NCI-H510A (cell line): ENCODE measurements around the gene VAMP2.
A peak's percentile ranks its signal among the peaks of the same experiment; 100 is the strongest.
"Not testable (repeated sequence)": the region's sequence is repeated elsewhere in the genome, so short reads cannot be mapped to it uniquely, and the experiment has no call there.

Experiments
- DNase-seq: peaks from one replicate; lab custom pipeline; 2025; lab: John Stamatoyannopoulos, UW

Gene VAMP2

GRCh38 chr17:8176197-8176940 is 13.6 kb upstream of the VAMP2 start, which contains the start of gene TMEM107:
TMEM107 (minus strand) TSS chr17:8176380; CDS start chr17:8176286, 94 bp downstream.
- DNase-seq, result peak; percentile 78

- DNase-seq, result no peak
Observed at GRCh38 chr17:8175795-8176196, 13.0 kb upstream of the VAMP2 start.

GRCh38 chr17:8173871-8174322 is 11.1 kb upstream of the VAMP2 start:
- peak; percentile 31 for DNase-seq

- DNase-seq, result peak; percentile 81
Observed at GRCh38 chr17:8173056-8173870, 10.5 kb upstream of the VAMP2 start.

- not testable (repeated sequence) for DNase-seq
Observed at GRCh38 chr17:8170186-8170585, 7.4 kb upstream of the VAMP2 start.

GRCh38 chr17:8167526-8167925 is 4.8 kb upstream of the VAMP2 start:
- DNase-seq, result no peak

GRCh38 chr17:8166731-8167130 is 4.0 kb upstream of the VAMP2 start:
- DNase-seq, result no peak

- no peak for DNase-seq
Observed at GRCh38 chr17:8164815-8165131, 2.0 kb upstream of the VAMP2 start.

GRCh38 chr17:8163978-8164814 is 1.4 kb upstream of the VAMP2 start:
- DNase-seq, result peak; percentile 36

- no peak for DNase-seq
Observed at GRCh38 chr17:8162997-8163977, 539 bp upstream of the VAMP2 start.

GRCh38 chr17:8161289-8162232 is 1.2 kb downstream of the VAMP2 start:
- DNase-seq, result no peak

- DNase-seq, result no peak
Observed at GRCh38 chr17:8160741-8161221, 2.0 kb downstream of the VAMP2 start.

GRCh38 chr17:8160224-8160577 is 2.5 kb downstream of the VAMP2 start:
- no peak for DNase-seq

- DNase-seq, result no peak
Observed at GRCh38 chr17:8159459-8160223, 3.1 kb downstream of the VAMP2 start.

- no peak for DNase-seq
Observed at GRCh38 chr17:8159032-8159400, 3.7 kb downstream of the VAMP2 start.

- peak; percentile 46 for DNase-seq
Observed at GRCh38 chr17:8158267-8159031, 4.3 kb downstream of the VAMP2 start.

GRCh38 chr17:8156246-8156992 is 6.3 kb downstream of the VAMP2 start:
- peak; percentile 99 for DNase-seq

GRCh38 chr17:8155996-8156245 is 6.8 kb downstream of the VAMP2 start:
- no peak for DNase-seq
